SIG-M5 (cell line): ENCODE data around the gene ETNK2.
"Not testable (repeated sequence)": the region's sequence is repeated elsewhere in the genome, so short reads cannot be mapped to it uniquely, and the experiment has no call there.

Experiments
- DNase-seq: peaks from one replicate; lab custom pipeline; 2025; lab: John Stamatoyannopoulos, UW

Gene ETNK2

DNA sequence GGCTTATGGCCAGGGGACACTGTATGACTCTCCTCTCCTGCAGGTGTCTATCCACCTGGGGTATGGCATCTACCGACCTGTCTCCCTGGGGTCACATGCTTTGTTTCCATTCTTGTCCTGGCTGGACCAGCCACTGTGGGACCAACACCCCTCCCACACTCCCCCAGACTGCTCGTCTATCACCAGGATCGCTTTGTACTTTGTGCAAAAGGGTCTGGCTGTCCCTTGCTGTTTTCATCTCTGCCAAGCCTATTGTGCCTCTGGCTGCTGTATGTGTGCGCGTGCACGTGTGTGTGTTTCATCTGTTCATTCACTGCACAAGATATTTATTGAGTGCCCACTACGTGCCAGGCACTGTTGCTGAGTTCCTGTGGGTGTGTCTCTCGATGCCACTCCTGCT is 25.5 kb downstream of the ETNK2 start:
- no peak for DNase-seq

DNA sequence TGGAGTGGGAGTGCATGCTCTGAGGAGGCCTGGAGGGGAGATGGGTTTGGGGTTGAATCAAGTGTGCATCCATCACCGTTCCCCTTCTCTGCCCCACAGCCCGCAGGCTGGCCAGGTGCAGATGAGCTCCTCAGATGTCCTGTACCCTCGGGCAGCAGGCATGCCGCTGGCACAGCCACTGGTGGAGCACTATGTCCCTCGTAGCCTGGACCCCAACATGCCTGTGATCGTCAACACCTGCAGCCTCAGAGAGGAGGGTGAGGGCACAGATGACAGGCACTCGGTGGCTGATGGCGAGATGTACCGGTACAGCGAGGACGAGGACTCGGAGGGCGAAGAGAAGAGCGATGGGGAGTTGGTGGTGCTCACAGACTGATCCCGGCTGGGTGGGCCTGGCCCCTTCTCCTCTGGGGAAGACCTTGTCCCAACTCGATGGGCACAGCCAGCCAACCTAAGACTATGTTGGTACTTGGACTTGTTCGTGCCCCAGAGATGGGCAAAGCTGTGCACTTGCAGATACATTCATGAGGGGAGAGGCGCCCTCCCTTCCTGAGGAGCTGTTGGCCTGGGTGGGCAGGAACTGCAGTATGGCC is 26.0 kb downstream of the ETNK2 start:
- DNase-seq, result no peak

DNA sequence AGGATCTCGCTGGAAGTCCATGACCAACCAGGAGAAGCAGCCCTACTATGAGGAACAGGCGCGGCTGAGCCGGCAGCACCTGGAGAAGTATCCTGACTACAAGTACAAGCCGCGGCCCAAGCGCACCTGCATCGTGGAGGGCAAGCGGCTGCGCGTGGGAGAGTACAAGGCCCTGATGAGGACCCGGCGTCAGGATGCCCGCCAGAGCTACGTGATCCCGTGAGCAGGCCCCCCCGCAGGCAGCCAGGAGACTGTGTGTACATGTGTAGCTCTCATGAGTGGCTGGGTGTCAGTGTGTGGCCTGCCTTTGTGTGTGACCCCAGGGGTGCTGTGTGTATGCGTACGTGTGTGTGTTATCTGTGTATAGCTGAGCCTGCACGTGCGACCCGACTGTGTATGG is 27.2 kb downstream of the ETNK2 start:
- DNase-seq, result no peak

DNA sequence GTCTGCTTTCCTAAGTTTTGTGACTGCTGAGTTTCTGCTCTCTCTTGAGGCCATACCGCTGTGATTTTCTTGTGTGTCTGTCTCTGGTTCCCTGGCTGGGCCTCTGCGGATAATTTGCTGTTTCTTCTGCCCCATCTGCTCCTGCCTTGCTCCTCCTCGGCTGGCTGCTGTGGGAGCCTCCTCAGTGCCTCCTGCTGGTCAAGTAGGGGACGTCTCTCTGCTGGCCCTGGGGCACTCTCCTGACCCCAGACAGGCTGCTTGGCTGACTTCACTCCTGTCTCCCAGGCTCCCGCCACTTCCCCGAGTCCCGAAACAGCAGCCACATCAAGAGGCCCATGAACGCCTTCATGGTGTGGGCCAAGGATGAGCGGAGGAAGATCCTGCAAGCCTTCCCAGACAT is 28.5 kb downstream of the ETNK2 start:
- DNase-seq, result no peak

DNA sequence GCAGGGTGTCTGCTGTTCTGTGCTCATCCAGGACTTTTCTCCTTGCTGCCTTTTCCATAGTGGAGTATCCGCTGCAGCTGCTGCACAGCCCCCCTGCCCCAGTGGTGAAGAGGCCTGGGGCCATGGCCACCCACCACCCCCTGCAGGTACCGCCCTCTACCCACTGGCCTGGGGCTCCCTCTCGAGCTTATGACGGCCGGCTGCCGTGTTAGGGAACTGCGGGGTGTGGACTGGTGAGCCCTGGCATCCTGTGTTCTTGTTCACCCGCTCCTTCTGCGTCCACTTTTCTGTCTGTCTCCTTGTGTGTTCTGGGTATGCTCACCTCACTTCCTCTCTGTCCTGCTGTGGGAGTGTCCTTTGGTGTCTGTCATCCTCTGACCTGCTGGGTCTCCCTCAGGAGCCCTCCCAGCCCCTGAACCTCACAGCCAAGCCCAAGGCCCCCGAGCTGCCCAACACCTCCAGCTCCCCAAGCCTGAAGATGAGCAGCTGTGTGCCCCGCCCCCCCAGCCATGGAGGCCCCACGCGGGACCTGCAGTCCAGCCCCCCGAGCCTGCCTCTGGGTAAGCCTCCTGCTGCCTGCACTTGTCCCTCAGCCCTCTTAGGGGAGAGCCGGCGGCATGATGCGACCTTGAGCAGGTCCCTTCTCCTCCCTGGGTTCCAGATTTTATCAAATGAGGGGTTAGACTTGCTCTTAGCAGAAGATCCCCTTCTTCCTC is 29.8 kb downstream of the ETNK2 start:
- DNase-seq, result no peak

DNA sequence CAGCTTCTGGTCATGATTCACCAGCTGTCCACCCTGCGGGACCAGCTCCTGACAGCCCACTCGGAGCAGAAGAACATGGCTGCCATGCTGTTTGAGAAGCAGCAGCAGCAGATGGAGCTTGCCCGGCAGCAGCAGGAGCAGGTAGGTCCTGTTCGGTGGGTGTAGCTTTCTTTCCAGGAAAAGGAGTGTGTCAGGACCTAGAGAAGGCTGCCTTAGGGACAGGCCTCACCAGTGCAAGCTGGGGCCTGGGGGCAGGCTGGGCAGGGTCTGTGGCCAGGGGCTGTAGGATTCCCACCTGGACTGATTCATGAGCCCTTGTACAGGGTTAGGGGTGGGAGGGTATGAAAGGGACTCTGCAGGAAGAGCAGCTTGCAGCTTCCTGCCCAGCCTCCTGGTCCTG is 35.3 kb downstream of the ETNK2 start:
- no peak for DNase-seq

DNA sequence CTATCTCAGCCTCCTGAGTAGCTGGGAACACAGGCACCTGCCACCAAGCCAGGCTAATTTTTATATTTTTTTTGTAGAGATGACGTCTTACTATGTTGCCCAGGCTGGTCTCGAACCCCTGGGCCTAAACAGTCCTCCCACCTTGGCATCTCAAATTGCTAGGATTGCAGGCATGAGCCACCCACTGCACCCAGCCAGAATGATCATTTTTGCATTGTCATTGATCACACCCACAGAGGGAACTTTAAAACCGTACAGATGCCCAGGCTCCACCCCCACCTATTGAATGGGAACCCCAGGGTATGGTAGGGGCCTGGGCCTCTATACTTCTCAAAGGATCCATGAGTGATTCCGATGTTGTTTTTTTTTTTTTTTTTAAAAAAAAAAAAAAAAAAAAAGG is 36.7 kb downstream of the ETNK2 start:
- DNase-seq, result no peak

DNA sequence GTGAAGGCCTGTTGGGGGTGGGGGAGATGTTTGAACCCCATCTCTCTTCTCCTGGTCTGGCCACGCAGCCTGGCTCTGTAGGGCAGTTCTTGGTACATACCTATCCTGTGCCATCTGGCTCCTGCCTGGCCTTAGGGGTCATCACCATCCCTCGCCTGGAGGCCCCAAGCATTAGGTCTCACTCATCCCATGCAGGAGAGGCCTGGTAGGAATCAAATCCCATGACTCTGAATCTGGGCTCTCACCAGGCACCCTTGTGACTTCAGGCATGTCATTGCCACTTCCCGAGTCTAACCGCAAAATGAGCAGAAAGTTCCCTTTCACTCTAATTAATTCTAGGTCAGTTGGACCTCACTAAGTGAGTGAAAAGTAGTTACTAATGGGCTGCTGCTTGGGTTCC is 37.2 kb downstream of the ETNK2 start:
- DNase-seq, result no peak

DNA sequence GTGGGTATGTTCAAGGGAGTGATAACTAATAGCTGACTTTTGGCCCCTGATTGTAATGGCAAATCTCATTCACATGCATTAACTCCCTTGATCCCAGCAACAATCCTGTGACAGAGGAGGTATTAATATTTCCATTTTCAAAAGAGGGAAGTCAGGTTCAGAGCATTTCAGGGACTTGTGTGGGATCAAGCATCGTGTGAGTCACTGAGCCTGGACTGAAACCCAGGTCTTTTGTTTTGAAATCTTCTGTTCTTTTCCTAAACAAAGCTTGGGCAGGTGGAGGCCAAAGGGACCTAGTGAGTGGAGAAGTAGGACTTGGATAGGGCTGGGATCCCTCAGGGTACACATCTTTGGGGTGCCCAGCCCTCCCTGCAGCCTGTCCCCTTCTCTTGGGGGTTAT is 37.9 kb downstream of the ETNK2 start:
- DNase-seq, result no peak

DNA sequence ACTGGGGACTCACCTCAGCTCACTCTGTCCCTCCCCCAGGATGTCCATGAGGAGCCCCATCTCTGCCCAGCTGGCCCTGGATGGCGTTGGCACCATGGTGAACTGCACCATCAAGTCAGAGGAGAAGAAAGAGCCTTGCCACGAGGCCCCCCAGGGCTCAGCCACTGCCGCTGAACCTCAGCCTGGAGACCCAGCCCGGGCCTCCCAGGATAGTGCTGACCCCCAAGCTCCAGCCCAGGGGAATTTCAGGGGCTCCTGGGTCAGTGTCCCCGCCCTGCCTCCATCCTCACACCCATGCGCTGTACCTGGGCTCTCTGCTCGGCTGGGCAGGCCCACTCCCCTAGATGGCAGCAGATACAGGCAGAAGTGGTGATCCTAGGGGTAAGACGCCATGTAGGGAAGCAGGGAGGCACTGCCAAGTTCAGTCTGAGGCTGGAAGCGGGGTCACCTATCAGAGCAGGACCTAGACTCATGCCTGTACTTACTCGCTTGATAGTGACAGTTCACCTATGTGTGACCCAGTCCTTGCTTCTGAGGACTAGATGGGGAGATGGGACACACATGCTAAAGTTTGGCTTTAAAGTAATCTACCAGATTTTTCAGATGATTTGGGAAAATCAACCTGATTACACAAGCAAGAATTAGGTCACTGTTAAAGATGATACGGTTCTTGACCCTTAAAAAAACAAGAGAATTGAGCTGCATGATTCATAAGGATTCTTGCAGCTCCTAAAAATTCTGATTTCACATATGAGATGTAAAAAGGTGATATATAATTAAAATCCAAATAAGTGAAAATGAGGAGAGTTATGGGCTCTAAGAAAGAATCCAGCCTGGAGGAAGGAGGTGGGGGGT is 38.7 kb downstream of the ETNK2 start:
- DNase-seq, result no peak

DNA sequence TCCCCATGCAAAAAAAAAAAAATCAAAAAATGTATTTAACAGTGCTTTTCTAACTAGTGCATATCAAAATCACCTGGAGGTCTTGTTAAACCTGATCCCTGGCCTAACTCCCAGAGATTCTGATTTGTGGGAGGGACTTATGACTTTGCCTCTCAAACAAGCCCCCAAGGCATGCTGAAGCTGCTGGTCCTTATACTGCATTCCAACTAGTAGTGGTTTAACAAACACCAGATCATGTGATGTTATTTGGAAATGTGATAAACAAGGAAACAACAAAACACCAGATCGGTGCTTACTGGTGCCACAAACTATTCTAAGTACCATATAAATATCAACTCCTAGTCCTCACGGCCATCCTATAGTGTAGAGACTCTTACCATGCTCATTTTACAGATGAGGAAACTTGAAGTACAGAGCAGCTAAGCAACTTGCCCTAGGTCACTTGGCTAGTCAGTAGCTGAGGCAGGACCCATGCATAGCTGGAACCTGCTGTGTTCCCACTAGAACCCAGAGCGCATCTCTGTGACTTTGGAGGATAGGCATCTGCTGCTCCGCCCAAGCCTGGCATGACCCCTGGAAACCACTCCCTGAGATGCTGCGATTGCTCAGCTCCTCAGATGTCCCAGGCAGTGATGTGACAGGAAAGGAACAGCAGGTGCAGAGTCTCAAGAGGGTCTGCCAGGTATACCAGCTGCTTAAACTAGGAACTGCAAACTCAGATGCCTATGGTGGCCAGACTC is 40.8 kb downstream of the ETNK2 start:
- DNase-seq, result no peak

DNA sequence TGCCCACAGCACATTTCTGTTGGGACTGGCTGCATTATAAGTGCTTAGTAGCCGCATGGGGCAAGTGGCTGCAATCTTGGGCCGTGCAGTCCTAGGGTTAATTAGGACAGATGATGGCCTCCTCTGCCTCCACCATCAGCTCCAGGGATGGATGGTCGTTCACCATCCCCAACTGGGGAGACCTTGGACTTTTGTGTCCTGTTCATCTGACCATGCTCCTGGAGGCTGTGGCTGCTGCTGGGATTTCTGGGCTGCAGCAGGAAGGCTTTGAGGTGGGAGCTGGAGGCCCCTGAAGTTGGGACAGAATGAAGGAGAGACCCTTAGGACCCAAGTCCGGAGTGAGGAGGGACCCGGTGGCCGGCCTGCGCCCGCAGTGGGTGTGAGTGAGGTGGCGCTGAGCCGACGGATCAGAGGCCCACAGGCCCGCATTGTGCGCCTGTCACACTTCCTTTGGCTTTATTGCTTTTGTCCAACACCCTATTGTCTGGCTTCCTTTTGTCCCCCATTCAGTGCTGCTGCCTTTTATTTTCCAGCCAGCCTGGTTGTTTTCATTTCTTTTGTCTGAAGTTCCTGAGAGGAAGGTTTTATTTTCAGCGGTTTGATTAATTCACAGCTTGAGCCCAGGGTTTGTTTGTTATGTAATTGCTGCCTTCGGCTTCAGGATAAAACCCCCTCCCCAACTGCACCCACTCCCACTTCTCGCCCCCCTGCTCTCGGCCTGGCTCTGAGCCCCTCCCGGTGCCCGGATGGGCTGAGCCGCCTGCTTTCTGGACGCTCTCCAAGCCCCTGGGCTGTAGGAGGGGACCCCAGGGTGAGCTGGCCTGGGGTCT is 43.3 kb downstream of the ETNK2 start:
- no peak for DNase-seq

DNA sequence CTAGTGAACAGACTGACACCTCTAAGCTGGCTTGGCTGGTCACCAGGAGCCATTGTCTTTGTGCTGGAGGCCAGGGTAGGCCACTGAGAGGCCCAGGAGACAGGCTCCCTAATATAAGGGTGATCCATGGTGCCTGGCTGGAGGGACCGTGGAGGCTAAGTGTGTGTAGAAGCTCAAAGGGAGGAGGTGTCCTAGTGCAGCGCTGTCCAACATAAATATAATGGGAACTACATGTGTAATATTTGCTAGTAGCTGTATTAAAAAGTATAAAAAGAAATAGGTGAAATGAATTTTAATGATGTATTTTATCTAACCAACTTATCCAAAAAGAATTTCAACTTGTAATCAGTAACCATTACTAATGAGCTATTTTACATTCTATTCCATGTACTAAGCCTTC is 44.0 kb downstream of the ETNK2 start:
- DNase-seq, result no peak

DNA sequence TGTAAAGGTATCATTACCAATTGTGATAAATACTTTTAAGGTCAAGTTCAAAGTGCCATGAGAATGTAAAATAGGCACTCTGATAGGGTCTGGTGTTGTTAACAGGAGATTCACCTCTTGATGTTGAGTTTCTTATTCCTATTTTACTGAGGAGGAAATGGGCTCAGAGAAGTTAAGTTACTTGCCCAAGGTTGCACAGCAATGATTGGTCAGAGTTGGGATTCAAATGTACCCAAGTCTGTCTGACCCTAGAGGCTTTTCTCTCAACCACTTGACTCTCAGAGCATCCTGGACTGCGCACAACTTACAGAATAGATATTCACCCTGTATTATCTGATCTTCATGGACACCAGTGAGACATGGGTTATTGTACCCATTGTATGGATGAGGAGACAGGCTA is 45.0 kb downstream of the ETNK2 start:
- DNase-seq, result no peak

DNA sequence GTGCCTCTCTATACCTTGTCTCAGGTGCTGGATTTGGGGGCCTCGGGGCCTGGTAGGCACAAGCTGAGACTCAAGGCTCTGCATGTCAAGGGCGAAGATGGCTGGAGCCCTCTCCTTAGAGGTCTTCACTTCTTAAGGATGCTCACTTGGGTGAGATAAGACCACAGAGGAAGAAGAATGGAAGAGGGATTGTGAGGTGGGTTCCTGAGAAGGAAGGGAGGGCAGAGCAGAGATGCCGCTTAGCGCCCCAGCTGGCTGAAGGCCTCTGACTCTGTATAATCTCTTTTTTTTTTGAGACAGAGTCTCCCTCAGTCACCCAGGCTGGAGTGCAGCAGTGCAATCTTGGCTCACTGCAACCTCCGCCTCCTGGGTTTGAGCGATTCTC is 46.7 kb downstream of the ETNK2 start:
- no peak for DNase-seq

DNA sequence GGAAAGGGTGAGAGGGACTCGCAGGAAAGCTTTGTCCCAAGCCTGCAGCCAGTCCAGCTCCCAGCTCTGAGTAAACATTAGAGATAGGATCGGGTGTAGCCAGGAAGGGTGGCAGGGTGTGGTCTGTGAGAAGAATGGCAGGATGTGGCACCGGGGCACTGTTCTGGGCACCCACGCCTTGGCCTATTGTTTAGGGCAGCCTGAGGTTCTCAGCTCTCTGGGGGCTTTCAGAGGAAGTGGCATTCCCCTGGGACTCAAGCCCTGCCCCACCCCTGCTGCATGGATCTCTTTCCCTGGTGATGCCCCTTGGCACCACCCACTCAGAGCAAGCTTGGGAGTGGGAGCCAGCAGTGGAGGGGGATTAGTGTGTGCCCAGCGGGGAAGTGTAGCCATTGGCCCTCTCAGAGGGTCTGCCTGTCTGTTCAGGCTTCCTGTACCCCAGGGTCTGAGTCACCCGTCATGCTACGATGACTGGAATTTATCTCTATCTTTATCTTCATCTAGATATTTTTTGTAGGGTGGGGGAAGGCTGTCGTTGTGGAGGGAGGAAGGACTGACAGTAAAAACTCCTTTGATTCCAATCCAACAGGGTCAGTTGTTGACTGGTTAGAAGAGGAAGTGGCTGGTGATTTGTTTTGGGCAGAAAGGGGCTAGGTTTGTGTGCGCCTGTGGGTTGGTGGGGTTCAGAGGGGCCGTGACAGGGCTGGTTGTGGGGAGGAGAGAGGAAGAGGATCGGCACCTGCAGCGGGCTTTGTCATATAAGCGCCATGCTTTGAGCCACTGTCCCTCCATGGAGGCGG is 47.3 kb downstream of the ETNK2 start:
- DNase-seq, result no peak

DNA sequence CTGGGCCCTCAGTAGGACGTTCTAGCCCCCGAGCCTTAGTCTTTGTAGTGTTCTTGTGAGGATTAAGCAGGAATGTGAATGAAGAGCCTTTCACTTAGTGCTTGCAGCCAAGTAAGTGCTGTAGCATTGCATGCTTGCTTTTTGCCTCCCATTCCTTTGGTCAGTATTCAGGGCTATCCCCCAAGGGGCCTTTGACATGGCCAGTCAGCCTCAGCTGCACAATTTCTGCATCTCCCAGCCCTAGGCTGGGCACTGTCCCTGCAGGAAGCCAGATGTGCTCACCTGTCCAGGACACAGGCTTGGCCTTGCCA is 48.5 kb downstream of the ETNK2 start:
- no peak for DNase-seq

DNA sequence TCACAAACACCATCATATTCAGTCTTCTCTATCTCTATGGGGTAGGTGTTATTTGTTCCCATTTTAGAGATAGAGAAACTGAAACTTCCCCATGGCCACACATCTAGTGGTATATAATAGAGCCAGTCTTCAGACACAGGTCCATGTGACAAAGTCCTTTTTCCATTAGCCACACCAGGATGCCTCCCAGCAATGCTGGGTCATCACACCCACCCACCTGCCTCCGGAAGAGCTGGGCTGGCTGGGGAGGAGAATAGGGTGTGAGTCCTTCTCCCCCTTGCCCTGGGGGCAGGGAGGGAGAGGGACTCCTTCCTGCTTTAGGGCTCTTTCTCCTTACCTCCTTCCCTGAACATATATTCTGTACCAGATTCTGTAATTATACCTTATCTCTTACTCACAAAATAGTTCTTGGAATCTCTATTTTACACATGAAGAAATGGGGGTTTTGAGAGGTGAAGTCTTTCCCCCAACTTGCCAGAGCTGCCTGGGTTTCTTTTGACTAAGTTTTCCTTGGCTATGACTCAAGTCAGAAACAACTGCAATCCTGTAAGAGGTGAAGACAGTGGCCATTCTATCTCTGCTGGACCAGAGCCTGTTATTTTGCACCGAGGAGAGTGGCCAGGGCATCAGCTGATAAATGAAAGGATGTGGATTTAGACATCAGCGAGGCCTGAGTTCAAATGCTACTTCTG is 49.0 kb downstream of the ETNK2 start:
- no peak for DNase-seq

DNA sequence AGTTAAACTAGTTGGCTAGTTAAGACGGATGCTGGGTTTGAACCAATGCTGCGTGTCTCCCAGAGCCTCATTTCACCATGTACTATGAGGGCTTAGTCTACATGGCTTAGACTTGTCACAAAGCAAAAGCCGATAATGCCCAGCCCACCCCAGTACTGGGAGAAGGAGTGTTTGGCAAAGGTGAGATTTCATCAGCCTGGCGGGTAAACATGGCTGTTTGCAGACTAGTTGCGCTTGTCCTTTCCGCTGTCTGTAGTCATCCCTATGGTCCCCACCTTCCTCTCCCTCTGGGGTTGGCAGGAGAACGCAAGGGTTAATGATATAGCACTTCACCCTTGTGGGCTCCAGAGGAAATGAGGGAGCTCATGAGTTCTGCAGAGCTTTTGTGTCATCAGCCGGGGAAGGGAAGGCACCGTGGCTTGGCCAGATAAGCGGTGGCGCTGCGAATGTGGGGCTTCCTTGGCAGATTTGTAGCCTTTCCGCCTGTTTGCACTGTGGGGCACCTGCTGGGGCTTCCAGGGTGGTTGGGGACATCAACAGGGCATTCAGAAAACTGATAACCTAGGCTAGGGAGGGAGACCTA is 49.7 kb downstream of the ETNK2 start:
- no peak for DNase-seq

DNA sequence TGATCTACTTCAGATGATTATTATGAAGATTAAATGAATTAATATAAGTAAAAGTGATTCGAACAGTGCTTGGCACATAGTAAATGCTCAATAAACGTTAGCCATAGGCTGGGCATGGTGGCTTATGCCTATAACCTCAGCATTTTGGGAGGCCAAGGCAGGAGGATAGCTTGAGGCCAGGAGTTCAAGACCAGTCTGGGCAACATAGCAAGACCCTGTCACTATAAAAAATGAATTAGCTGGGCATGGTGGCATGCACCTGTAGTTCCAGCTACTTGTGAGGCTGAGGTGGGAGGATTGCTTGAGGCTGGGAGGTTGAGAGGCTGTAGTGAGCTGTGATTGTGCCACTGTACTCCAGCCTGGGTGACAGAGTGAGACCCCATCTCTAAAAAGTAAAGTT is 52.1 kb downstream of the ETNK2 start:
- not testable (repeated sequence) for DNase-seq
